HG03521 (cell line): Measurements from ENCODE around the gene MSI2.

Experiments
- ATAC-seq: cut with Tn5 transposase; IDR thresholded peaks from one replicate; pipeline ENCODE4 v1.9.1; 2021; ENCODE audit warnings: mild to moderate bottlenecking, moderate library complexity; ENCODE audit not compliant: unreplicated experiment

The MSI2 gene

DNA sequence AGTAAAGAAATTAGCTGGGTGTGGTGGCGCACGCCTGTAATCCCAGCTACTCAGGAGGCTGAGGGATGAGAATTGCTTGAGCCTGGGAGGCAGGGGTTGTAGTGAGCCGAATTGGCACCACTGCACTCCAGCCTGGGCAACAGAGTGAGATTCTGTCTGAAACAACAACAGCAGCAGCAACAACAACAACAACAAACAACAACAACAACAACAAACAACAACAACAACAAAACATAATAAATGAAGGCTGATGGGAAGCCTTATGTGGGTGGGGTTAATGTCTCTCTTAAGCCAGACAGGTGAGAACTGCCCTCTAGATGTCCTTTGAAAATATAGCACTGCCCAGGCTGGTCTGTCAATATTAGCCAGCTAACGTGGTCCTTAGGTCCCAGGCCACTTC lies 107.3 kb downstream of the MSI2 start:
- no peak for ATAC-seq

DNA sequence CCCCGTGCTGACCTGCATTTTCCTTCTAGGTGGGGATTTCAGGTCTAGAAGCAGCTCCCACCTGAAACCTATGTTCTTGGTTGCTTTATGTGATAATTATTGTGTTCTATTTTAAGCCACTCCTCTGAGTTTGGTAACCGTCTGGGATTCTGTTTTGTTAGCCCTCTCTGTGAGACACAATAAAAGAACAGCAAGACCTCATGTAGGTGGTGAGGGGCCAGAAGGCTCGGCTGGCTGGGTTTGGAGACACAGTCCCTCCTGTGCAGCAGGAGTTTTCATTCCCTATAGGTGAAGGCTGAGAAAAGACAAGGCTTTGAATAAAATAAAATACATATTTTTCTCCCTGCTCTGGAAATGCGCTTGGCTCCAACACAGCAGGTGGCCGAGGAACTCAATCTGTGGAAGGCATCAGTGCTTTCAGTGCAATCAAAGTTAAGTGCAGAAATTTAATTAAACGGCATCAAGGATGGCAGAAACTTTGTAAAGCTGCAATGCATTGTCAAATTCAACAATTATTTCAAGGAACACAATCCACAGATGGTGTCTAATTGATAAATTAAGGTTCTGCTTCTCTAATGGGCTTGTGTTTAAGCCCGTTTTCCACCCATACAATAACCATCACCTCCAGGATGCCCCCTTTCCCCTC lies 107.8 kb downstream of the MSI2 start:
- ATAC-seq = no peak

GRCh38 chr17:57365420-57365819 lies 109.1 kb downstream of the MSI2 start:
- ATAC-seq = no peak

- no peak for ATAC-seq
These were observed 109.8 kb downstream of the MSI2 start for GRCh38 chr17:57366177-57366557.

DNA sequence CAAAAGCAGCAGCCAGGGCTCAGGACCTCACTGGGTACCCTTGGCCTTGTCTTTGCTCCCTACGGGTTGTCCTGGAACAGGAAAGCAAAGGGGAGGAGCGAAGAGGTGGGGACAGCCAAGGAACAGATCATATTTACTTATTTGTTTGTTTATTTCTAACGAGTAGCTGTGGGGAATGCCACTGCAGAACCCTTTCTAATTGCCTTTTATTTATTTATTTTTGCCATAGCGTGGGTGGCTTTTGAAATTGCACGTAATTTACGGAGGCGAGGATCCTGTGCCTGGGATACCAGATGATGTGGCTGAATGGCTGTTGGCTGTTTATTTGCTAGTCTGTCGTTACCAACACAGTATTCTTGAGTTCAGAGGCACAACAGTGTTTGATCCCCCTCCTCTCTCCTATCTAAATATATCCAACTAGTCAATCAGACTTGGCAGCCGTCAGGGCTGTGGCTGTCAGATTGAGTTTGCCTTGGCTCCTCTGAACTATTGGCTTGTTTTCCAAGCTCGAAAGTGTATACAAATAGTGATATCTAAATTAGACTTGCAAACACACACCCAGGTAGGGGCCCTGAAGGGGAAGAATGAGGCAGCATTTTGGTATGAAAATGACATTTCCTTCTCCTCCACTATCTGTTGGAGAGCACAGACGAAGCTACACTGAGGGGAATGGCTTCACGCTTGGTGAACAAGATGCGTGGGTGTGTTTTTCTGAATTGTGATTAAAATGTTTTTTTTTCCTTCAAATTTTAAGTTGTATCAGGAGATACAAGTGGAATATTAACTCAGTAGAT lies 110.4 kb downstream of the MSI2 start:
- ATAC-seq = no peak

- no peak for ATAC-seq
These were observed 112.5 kb downstream of the MSI2 start for GRCh38 chr17:57368637-57369336.

DNA sequence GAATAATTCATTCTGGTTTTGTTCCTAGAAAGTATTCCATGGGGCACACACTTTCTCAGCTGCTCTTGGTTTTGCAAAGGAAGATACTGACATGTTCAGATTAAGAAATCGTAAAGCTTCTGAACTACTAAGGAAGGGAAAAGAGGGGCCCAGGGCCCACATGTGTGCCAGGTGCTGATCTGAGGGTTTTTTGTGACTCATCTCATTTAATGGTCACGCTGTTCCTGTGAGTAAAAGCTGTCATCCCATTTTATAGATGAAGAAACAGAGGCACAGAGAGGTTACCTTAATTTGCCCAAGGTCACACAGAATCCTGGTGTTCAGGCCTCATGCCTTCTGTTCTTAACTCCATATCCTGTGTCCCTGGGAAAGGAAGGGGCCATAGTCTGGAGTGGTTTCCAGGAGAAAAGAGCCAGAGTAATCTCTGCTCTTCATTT lies 113.2 kb downstream of the MSI2 start:
- ATAC-seq = no peak

GRCh38 chr17:57370037-57370581 lies 113.8 kb downstream of the MSI2 start:
- no peak for ATAC-seq

DNA sequence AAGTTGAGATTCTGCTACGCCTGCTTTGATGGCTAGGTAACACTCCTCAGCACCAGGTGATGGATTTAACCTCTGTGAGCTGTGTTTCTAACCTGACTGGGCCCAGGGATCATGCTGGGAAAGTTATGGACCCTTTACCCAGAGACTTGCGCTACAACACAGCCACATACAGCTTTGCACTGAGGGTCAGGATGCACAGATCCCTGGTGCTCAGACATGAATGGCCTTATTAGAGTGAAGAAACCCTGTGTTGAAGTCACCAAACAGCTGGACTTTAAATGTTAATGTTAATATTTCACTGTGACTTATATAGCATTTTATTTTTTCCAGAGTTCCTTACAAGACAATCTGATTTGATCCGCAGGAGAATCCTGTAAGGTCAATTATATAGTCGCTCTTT lies 114.3 kb downstream of the MSI2 start:
- no peak for ATAC-seq

GRCh38 chr17:57372156-57372555 lies 115.8 kb downstream of the MSI2 start:
- no peak for ATAC-seq

DNA sequence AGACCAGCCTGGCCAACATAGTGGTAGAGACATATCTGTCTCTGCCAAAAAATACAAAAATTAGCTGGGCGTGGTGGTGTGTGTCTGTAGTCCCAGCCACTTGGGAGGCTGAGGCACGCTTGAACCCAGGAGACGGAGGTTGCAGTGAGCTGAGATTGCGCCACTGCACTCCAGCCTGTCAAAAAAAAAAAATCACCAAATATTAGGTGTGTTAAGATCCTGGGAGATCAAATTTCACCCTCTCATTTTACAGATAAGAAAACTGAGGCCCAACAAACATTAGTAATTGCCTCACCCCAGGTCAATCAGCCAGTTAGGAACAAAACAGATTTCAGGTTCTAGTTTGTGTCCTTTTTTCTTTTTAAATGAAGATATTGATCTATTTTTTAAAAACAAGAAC lies 116.7 kb downstream of the MSI2 start:
- ATAC-seq = no peak

DNA sequence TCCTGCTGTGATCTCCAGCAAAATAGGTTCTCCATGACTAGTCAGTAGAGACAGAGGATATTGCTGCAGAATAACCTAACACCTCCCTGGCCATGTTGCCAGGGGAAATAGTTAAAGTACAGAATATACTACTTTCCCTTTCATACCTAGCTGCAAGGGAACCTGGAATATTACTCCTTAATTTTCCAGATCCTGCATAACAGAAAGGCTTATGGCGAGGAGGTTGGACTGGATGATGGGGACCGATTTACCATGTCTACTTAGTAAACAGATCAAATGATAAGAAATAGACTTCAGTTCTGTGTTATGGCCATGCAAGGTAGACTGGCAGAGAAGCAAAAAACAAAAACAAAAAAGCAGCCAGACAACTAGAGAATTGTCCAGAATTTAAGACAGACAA lies 117.4 kb downstream of the MSI2 start:
- ATAC-seq = no peak

- no peak for ATAC-seq
These were observed 118.9 kb downstream of the MSI2 start for GRCh38 chr17:57375040-57375769.

DNA sequence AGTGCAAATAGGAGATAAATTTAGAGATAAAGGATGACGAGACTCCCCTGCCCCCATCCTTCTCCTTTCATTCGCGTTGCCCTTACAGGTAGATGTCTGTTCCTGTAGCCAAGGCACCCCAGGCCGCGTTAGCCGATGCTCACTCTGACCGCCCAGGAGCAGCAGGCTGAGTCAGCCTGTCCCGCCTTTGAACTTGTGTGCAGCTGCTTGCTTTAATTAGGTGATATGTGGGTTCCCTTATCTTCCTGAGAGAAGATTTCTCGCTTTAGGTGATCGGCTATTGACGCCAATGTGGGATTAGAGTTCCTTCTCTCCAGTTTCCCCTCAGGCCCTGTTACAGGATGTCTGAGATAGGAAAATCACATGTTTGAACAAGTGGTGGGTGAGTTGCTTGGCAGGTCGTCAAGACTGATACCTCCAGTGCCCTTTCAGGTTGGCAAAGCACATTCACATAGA lies 119.5 kb downstream of the MSI2 start:
- no peak for ATAC-seq

GRCh38 chr17:57377094-57377493 lies 120.8 kb downstream of the MSI2 start:
- no peak for ATAC-seq

GRCh38 chr17:57379237-57379894 lies 123.0 kb downstream of the MSI2 start:
- ATAC-seq = no peak

DNA sequence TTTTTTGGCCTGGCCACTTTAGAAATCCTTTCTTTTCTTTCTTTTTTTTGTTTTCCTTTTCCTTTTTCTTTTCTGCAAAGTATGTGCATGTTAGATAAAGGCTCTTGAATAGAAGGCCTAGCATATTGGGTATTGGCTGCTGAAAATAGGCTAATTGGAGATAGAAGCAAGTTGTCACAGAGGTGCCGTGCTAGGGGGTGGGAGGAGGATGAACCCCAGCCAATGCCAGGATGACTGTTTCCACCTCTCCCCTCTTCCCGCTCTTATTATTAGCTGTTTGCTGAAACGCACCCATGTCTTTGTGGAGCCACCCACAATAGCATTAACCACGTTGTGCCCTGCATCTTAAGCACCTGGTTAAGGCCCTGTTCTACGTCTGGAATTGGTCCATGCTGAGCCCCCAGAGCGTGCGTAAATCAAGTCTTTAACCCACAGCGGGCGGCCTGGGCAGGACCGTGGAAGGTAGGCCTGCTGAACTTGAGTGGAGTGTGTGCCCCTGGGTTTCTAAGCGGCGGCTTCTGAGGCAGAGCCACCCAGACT lies 123.6 kb downstream of the MSI2 start:
- ATAC-seq = no peak

DNA sequence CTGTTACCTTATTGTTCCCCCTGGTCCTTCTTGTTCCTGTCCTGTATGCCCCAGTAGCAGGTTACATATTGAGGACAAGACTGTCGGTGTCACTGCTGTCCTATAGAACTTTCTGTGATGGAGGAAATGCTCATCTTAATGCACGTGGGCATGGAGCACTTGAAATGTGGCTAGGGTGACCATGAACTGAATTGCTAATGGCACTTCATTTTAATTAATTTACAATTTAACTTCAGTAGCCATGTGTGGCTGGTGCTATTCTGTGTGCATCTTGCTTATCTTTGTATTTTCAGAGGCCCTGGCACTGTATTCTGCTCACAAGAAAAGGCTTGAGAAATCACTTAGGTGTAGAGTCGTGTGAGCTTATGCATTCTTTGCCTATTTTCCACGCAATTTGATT lies 125.2 kb downstream of the MSI2 start:
- ATAC-seq = no peak

GRCh38 chr17:57384219-57384618 lies 127.9 kb downstream of the MSI2 start:
- no peak for ATAC-seq

DNA sequence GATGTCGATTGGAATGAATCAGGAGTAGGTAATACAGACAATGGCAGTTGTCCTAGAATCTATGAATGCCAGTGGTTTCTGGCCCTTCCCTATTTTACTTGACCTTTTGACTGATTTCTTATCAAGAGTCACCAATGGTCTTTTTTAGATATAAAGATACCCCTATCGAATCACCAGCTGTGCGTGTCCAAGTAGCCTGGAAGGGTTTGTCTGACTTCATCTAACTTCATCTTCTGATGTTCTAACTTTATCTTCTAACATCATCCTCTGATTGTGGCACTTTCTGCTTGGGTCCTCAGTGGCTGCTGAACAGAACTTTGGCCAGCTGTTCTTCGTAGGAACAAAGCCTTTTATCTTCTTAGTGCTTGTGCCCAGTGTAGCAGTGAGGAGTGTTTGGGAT lies 129.7 kb downstream of the MSI2 start:
- no peak for ATAC-seq
